HCT116 (cell line): ENCODE results near the gene ACER3. TPM values are rescaled to one million over a fixed set of nuclear protein-coding genes. Genes with fewer than 3 reads are reported as not detected.

Experiments used
- ATAC-seq: fragments of 200-7000 bp; cut with Tn5 transposase; 2 replicates; pipeline ENCODE4 v1.9.1; 2020; ENCODE audit warnings: mild to moderate bottlenecking, moderate library complexity
- BruUV-seq: library from RNA; stranded (reverse); fragments of 400-500 nt; replicated peaks from 2 replicates; lab custom pipeline; 2021; lab: Mats Ljungman, UMichigan
- CTCF ChIA-PET: fragments of 300-600 bp; sonication (Branson Sonifier 250); formaldehyde crosslinking; loops from one replicate; lab custom pipeline; 2021; ENCODE audit warnings: antibody characterized with exemption; lab: Charles Lee
- POLR2A ChIA-PET: fragments of 300-600, 350-600 bp; sonication (Branson Sonifier 250); formaldehyde crosslinking; loops from one replicate; lab custom pipeline; 2021; ENCODE audit warnings: antibody characterized with exemption; lab: Charles Lee
- RAD21 ChIA-PET, 2 experiments: fragments of 300-600 bp; sonication (Branson Sonifier 250); formaldehyde crosslinking; loops; one replicate each; lab custom pipeline; 2023; ENCODE audit warnings: low total read pairs in 2 of 2; ENCODE audit not compliant: uncharacterized antibody in 2 of 2, unreplicated experiment in 2 of 2, low non-redundant PET in 1 of 2; lab: Charles Lee
- DNase-seq: peaks from one replicate; pipeline ENCODE4 v3.0.0-alpha.2; 2010; ENCODE audit warnings: low read depth, low spot score
- H2AFZ ChIP-seq: fragments of 200-600 bp; shearing (Covaris generic), sonication (generic); 2 replicates; pipeline ENCODE4 v1.6.1; 2017; ENCODE audit warnings: low read depth, mixed run types, mixed read lengths, antibody characterized with exemption, low read length; ENCODE audit not compliant: poor library complexity, severe bottlenecking
- H3K27ac ChIP-seq: 2 replicates; pipeline ENCODE4 v1.5.1; 2012; ENCODE audit warnings: low read depth, low read length
- H3K27me3 ChIP-seq: fragments of 200-600 bp; sonication (generic); 2 replicates; pipeline ENCODE4 v1.6.1; 2016; ENCODE audit warnings: mixed run types, low read length, mixed read lengths; ENCODE audit not compliant: insufficient read depth
- H3K36me3 ChIP-seq, 2 experiments: fragments of 200-500 bp in 1 of 2; fragments of 200-600 bp in 1 of 2; sonication (Bioruptor generic) in 1 of 2; sonication (generic) in 1 of 2; 2 replicates each; pipeline versions ENCODE4 v1.5.1 to v1.6.1; 2014 to 2016; ENCODE audit warnings: low read length in 2 of 2, inconsistent platforms in 1 of 2, mixed read lengths in 1 of 2, mixed run types in 1 of 2; ENCODE audit not compliant: insufficient read depth in 2 of 2, control insufficient read depth in 1 of 2
- H3K4me1 ChIP-seq, 2 experiments: fragments of 200-600 bp in 1 of 2; sonication (generic) in 1 of 2; 2 replicates each; pipeline versions ENCODE4 v1.5.1 to v1.6.1; 2012 to 2017; ENCODE audit warnings: low read length in 2 of 2, inconsistent platforms in 1 of 2, mild to moderate bottlenecking in 1 of 2, mixed read lengths in 1 of 2, mixed run types in 1 of 2, moderate library complexity in 1 of 2; ENCODE audit not compliant: insufficient read depth in 2 of 2, control insufficient read depth in 1 of 2
- H3K4me2 ChIP-seq: fragments of 200-600 bp; sonication (generic); 2 replicates; pipeline ENCODE4 v1.6.1; 2017; ENCODE audit warnings: mixed run types, low read length, mixed read lengths
- H3K4me3 ChIP-seq, 2 experiments: fragments of 200-600 bp in 1 of 2; sonication (generic) in 1 of 2; replicated peaks in 1 of 2; 2 replicates each; pipeline ENCODE4 v1.5.1; 2011 to 2016; ENCODE audit warnings: low read length in 2 of 2, control low read depth in 1 of 2, low read depth in 1 of 2, mild to moderate bottlenecking in 1 of 2, mixed read lengths in 1 of 2, mixed run types in 1 of 2
- H3K79me2 ChIP-seq: fragments of 200-600 bp; sonication (generic); 2 replicates; pipeline ENCODE4 v1.6.1; 2017; ENCODE audit warnings: mild to moderate bottlenecking, mixed run types, low read length, moderate library complexity, mixed read lengths; ENCODE audit not compliant: insufficient read depth
- H3K9ac ChIP-seq: fragments of 200-600 bp; sonication (generic); 2 replicates; pipeline ENCODE4 v1.6.1; 2016; ENCODE audit warnings: low read length, mixed read lengths
- H3K9me2 ChIP-seq: fragments of 200-600 bp; sonication (generic), shearing (Covaris generic); 2 replicates; pipeline ENCODE4 v1.6.1; 2017; ENCODE audit warnings: mixed run types, mild to moderate bottlenecking, moderate library complexity; ENCODE audit not compliant: insufficient read depth
- H3K9me3 ChIP-seq, 2 experiments: fragments of 200-500 bp in 1 of 2; fragments of 200-600 bp in 1 of 2; sonication (Bioruptor generic) in 1 of 2; sonication (generic) in 1 of 2; 2 replicates each; pipeline ENCODE4 v1.6.1; 2014 to 2017; ENCODE audit warnings: low read length in 2 of 2, mixed read lengths in 2 of 2, inconsistent platforms in 1 of 2, low read depth in 1 of 2, mild to moderate bottlenecking in 1 of 2, mixed run types in 1 of 2, moderate library complexity in 1 of 2; ENCODE audit not compliant: control insufficient read depth in 1 of 2, insufficient read depth in 1 of 2
- H4K20me1 ChIP-seq: fragments of 200-600 bp; sonication (generic), shearing (Covaris generic); 2 replicates; pipeline ENCODE4 v1.6.1; 2017; ENCODE audit warnings: mixed run types, mild to moderate bottlenecking, moderate library complexity; ENCODE audit not compliant: insufficient read depth
- CBX3 ChIP-seq: IDR thresholded peaks from 2 replicates; pipeline ENCODE4 v1.6.1; 2012; ENCODE audit warnings: low read depth
- EZH2 ChIP-seq: fragments of 200-600 bp; sonication (generic); IDR thresholded peaks from 2 replicates; pipeline ENCODE4 v1.6.1; 2017; ENCODE audit warnings: antibody characterized with exemption, mixed run types
- JUND ChIP-seq: IDR thresholded peaks from 2 replicates; pipeline ENCODE4 v1.6.1; 2012
- POLR2AphosphoS5 ChIP-seq: IDR thresholded peaks from 2 replicates; pipeline ENCODE4 v1.6.1; 2011; ENCODE audit warnings: mild to moderate bottlenecking, low read depth, low read length, moderate library complexity
- RAD21 ChIP-seq: IDR thresholded peaks from 2 replicates; pipeline ENCODE4 v1.6.1; 2012; ENCODE audit warnings: low read depth, mild to moderate bottlenecking
- SIN3A ChIP-seq: IDR thresholded peaks from 2 replicates; pipeline ENCODE4 v1.6.1; 2012; ENCODE audit warnings: low read depth
- SP1 ChIP-seq: IDR thresholded peaks from 2 replicates; pipeline ENCODE4 v1.6.1; 2012; ENCODE audit warnings: low read depth
- SRF ChIP-seq: IDR thresholded peaks from 2 replicates; pipeline ENCODE4 v1.6.1; 2012; ENCODE audit warnings: low read depth
- TCF7L2 ChIP-seq: IDR thresholded peaks from 2 replicates; pipeline ENCODE4 v1.7.0; 2011; ENCODE audit warnings: borderline replicate concordance, inconsistent platforms; ENCODE audit not compliant: insufficient read depth, insufficient read length; ENCODE audit errors: extremely low read depth
- YY1 ChIP-seq: IDR thresholded peaks from 2 replicates; pipeline ENCODE4 v1.6.1; 2011; ENCODE audit warnings: low read length, low read depth, moderate library complexity, mild to moderate bottlenecking; ENCODE audit not compliant: insufficient replicate concordance; ENCODE audit errors: extremely low read depth
- ZFX ChIP-seq: fragments of 450-650 bp; IDR thresholded peaks from 2 replicates; pipeline ENCODE4 v1.6.1; 2017
- intact Hi-C: fragments of 100-400 bp; cut with micrococcal nuclease; formaldehyde crosslinking; loops from 2 replicates; pipeline ENCODE4 v1.10.0; 2022
- total RNA-seq: library from RNA; stranded (reverse); gene quantifications from one replicate; pipeline ENCODE4 v1.2.1, GENCODE V29; 2021; ENCODE audit not compliant: unreplicated experiment
- TF ChIP-seq, protein P1 (sequence below): IDR thresholded peaks from 2 replicates; pipeline ENCODE4 v1.6.1; 2012
- TF ChIP-seq, protein P2 (sequence below): IDR thresholded peaks from 2 replicates; pipeline ENCODE4 v1.6.1; 2011; ENCODE audit warnings: mild to moderate bottlenecking, low read length, moderate library complexity; ENCODE audit not compliant: insufficient replicate concordance; ENCODE audit errors: extremely low read depth
- TF ChIP-seq, protein P3 (sequence below): IDR thresholded peaks from 2 replicates; pipeline ENCODE4 v1.6.1; 2012; ENCODE audit warnings: low read depth
- TF ChIP-seq, protein P4 (sequence below): IDR thresholded peaks from 2 replicates; pipeline ENCODE4 v1.6.1; 2012

The ACER3 gene
- total RNA-seq, 1 experiment from 2014 or later: 19.1 TPM

DNA sequence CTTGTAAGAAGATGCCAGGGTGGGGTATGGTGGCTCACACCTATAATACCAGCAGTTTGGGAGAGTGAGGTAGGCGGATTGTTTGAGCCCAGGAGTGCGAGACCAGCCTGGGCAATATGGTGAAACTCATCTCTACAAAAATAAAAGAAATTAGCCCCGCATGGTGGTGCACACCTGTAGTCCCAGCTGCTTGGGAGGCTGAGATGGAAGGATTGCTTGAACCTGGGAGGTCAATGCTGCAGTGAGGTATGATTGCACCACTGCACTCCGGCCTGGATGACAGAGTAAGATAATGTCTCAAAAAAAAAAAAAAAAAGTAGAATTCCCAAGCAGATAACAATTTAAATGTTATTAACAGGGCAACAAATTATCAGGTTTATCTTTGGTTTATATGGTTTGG lies 20.2 kb downstream of the ACER3 start:
- Histone ChIP-seq H3K27me3 (no peaks in the 10 kb centered on the region), H3K9me3 (no peaks in the 10 kb centered on the region), H3K4me2 (no peak overlapping the region), H3K27ac (no peak overlapping the region), H4K20me1 (no peaks in the 10 kb centered on the region), H3K9ac (no peak overlapping the region), H3K79me2 (peaks cover 40% of the 10 kb centered on the region), H3K36me3 (no peaks in the 10 kb centered on the region), H3K4me3 (no peak overlapping the region), H2AFZ (no peak overlapping the region), H3K9me2 (no peaks in the 10 kb centered on the region), H3K4me1 (peaks cover 0 to 12% of the 10 kb centered on the region in 2 experiments; a peak in 2 of 4 replicates)
- RAD21 ChIA-PET: no interaction called here
- intact Hi-C loops: no loop called here
- POLR2A ChIA-PET: no interaction called here
- TF ChIP-seq SRF (no peak), JUND (no peak), RAD21 (no peak), SP1 (no peak), SIN3A (no peak), YY1 (no peak), EZH2 (no peak), ZFX (no peak), POLR2AphosphoS5 (no peak)
- TF ChIP-seq, protein P1, sequence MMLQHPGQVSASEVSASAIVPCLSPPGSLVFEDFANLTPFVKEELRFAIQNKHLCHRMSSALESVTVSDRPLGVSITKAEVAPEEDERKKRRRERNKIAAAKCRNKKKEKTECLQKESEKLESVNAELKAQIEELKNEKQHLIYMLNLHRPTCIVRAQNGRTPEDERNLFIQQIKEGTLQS: no peak
- no TSS peak for BruUV-seq
- ATAC-seq (no peak), DNase-seq (no peak)
- CTCF ChIA-PET: no interaction called here

DNA sequence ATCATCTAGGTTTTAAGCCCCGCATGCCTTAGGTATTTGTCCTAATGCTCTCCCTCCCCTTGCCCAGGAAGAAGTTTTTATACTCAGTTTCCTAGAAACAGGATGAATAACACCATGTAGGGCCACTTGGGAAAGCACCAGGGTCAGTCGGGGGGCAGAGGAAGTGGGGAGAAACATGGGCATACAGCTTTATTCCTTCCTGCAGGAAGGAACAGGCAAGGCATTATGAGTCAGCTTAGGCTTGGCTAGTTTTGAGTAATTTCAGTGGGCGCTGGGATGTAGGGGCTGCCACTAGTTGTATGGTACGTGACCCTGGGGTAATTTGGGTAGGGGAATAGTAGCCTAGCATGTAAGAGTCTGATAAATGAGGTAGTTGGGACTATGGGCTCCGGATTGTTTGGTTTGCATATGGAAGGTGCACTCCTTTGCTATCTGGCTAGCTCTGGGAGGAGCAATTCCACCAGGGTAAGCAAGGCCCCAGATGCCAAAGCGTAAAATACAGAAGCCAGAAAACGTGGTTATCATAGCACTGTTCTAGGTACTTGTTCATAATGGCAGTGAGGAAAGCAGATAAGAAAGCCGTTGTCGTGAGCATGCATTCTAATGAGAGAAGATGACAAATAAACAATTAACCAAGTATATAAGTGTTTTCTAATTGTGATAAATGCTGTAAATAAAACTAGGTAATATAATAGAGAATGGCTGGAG lies 24.8 kb downstream of the ACER3 start:
- H4K20me1 ChIP-seq: no peaks in the 10 kb centered on the region
- intact Hi-C loops: no loop called here
- no peaks in the 10 kb centered on the region for H3K9me3 ChIP-seq
- CTCF ChIA-PET: no interaction called here
- RAD21 ChIA-PET: no interaction called here
- H3K27me3 ChIP-seq: no peaks in the 10 kb centered on the region
- no TSS peak for BruUV-seq
- ATAC-seq (no peak), DNase-seq (no peak)
- peaks cover 0 to 20% of the 10 kb centered on the region in 2 experiments; a peak in 2 of 4 replicates for H3K4me1 ChIP-seq
- POLR2A ChIA-PET: no interaction called here
- H3K4me2 ChIP-seq: peak overlapping the region; percentile 21; the same call in 1 of the 2 replicates
- H3K27ac ChIP-seq: no peak overlapping the region
- no peak overlapping the region for H2AFZ ChIP-seq
- H3K9ac ChIP-seq: no peak overlapping the region
- no peaks in the 10 kb centered on the region for H3K36me3 ChIP-seq
- H3K9me2 ChIP-seq: no peaks in the 10 kb centered on the region
- no peak overlapping the region for H3K4me3 ChIP-seq
- H3K79me2 ChIP-seq: peaks cover 31% of the 10 kb centered on the region
- TF ChIP-seq SP1 (no peak), CBX3 (no peak), SIN3A (no peak), TCF7L2 (no peak)
- TF ChIP-seq, protein P2, sequence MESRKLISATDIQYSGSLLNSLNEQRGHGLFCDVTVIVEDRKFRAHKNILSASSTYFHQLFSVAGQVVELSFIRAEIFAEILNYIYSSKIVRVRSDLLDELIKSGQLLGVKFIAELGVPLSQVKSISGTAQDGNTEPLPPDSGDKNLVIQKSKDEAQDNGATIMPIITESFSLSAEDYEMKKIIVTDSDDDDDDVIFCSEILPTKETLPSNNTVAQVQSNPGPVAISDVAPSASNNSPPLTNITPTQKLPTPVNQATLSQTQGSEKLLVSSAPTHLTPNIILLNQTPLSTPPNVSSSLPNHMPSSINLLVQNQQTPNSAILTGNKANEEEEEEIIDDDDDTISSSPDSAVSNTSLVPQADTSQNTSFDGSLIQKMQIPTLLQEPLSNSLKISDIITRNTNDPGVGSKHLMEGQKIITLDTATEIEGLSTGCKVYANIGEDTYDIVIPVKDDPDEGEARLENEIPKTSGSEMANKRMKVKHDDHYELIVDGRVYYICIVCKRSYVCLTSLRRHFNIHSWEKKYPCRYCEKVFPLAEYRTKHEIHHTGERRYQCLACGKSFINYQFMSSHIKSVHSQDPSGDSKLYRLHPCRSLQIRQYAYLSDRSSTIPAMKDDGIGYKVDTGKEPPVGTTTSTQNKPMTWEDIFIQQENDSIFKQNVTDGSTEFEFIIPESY: no peak
- TF ChIP-seq, protein P3, sequence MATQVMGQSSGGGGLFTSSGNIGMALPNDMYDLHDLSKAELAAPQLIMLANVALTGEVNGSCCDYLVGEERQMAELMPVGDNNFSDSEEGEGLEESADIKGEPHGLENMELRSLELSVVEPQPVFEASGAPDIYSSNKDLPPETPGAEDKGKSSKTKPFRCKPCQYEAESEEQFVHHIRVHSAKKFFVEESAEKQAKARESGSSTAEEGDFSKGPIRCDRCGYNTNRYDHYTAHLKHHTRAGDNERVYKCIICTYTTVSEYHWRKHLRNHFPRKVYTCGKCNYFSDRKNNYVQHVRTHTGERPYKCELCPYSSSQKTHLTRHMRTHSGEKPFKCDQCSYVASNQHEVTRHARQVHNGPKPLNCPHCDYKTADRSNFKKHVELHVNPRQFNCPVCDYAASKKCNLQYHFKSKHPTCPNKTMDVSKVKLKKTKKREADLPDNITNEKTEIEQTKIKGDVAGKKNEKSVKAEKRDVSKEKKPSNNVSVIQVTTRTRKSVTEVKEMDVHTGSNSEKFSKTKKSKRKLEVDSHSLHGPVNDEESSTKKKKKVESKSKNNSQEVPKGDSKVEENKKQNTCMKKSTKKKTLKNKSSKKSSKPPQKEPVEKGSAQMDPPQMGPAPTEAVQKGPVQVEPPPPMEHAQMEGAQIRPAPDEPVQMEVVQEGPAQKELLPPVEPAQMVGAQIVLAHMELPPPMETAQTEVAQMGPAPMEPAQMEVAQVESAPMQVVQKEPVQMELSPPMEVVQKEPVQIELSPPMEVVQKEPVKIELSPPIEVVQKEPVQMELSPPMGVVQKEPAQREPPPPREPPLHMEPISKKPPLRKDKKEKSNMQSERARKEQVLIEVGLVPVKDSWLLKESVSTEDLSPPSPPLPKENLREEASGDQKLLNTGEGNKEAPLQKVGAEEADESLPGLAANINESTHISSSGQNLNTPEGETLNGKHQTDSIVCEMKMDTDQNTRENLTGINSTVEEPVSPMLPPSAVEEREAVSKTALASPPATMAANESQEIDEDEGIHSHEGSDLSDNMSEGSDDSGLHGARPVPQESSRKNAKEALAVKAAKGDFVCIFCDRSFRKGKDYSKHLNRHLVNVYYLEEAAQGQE: no peak
- TF ChIP-seq, protein P4, sequence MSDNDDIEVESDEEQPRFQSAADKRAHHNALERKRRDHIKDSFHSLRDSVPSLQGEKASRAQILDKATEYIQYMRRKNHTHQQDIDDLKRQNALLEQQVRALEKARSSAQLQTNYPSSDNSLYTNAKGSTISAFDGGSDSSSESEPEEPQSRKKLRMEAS: no peak
